AG09309 (cell line): ENCODE results near the gene NANOS1.

Experiments
- DNase-seq: peaks from one replicate; pipeline ENCODE4 v3.0.0-alpha.2; 2010; ENCODE audit warnings: low read depth
- H3K4me3 ChIP-seq: 2 replicates; pipeline ENCODE4 v1.5.1; 2011; ENCODE audit warnings: mild to moderate bottlenecking, low read depth, low read length, moderate library complexity; ENCODE audit not compliant: control insufficient read depth
- CTCF ChIP-seq: IDR thresholded peaks from 2 replicates; pipeline ENCODE4 v1.5.1; 2011; ENCODE audit warnings: mild to moderate bottlenecking, low read depth, low read length, inconsistent platforms; ENCODE audit not compliant: insufficient read depth, control insufficient read depth; ENCODE audit errors: missing control alignments

NANOS1 gene

DNA sequence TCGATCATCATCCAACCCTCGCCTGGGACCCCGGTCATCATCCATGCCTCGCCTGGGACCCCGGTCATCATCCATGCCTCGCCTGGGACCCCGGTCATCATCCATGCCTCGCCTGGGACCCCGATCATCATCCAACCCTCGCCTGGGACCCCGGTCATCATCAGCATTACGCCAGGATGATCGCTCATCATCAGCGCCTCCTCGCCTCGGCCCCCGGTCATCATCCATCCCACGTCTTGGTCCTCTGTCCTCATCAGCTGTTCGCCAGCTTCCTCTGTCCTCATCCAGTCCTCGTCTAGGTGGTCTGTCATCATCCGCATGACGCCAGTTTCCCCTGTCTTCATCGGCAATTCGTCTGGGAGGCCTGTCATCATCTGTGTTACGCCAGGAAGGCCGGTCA, 12.7 kb downstream of the NANOS1 start:
- H3K4me3 ChIP-seq: no peak overlapping the region
- no peak for TF ChIP-seq CTCF
- DNase-seq: no peak

GRCh38 chr10:119045561-119045960, 16.0 kb downstream of the NANOS1 start:
- no peak for TF ChIP-seq CTCF
- DNase-seq: no peak
- no peak overlapping the region for H3K4me3 ChIP-seq

DNA sequence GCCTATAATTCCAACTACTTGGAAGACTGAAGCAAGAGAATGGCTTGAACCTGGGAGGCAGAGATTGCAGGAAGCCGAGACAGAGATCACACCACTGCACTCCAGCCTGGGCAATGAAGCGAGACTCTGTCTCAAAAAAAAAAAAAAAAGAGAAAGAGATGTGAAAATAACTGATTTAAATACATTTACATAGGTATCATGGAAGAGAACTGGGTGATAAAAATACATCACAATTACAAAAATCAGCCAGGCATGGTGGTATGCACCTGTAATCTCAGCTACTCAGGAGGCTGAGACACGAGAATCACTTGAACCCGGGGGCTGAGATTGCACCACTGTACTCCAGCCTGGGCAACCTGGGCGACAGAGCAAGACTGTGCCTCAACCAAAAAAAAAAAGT, 19.8 kb downstream of the NANOS1 start:
- no peak overlapping the region for H3K4me3 ChIP-seq
- TF ChIP-seq CTCF: no peak
- DNase-seq: no peak

DNA sequence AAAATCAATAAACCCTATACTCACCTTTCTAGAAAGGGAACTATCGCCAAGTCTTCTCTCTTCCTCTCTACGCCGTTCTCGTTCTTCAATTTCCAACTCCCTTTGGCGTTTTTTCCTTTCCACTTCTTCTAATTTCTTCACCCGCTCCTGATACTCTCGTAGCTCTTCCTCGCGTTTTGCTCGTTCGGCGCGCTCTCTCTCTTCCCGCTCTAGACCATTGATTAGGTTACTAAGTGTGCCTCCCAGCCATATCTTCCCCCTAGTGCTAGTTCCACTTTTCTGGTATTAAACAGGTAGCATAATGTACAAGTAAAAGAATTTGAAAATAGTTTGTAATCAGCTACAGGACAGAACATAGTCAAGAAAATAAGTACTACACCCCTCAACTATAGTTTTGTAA, 20.3 kb downstream of the NANOS1 start:
- TF ChIP-seq CTCF: no peak
- DNase-seq: no peak
- H3K4me3 ChIP-seq: no peak overlapping the region

DNA sequence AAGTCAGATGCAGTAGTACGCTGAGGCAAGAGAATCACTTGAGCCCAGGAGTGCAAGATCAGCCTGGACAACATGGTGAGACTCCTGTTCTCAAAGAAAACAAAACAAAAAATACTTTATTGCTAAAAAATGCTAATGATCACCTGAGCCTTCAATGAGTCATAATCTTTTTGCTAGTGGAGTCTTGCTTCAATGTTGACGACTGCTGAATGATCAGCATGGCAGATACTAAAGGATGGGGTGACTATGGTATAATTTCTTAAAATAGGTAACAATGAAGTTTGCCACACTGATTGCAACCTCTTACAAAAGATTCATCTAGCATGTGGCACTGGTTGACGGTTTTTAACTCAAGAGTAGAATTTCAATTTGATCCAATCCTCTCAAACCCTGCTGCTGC, 22.3 kb downstream of the NANOS1 start:
- H3K4me3 ChIP-seq: no peak overlapping the region
- no peak for DNase-seq
- no peak for TF ChIP-seq CTCF

DNA sequence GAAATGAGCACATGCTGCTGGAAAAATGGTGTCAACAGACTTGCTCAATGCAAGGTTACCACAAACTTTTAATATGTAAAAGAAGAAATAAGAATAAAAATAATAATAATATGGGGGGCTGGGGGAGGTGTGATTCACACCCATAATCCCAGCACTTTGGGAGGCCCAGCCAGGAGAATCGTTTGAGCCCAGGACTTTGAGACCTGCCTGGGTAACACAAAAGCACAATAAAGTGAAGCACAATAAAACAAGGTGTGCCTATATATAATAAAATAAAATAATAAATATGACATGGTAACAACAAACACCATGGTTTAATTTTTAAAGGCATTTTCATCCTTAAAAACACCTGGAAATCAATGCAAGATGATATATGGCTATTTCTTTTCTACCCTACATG, 26.0 kb downstream of the NANOS1 start:
- TF ChIP-seq CTCF: no peak
- no peak overlapping the region for H3K4me3 ChIP-seq
- no peak for DNase-seq

- no peak for DNase-seq
- no peak for TF ChIP-seq CTCF
- no peak overlapping the region for H3K4me3 ChIP-seq
Observed at GRCh38 chr10:119058010-119058409, 28.5 kb downstream of the NANOS1 start.
